Sigmoid colon (tissue), 4 donors: ENCODE measurements around the gene PRSS1.

ENCODE experiments used
- EP300 ChIP-seq, 4 donors: sonication (generic); formaldehyde crosslinking; IDR thresholded peaks; one replicate each; pipeline ENCODE4 v1.6.1; 2017; ENCODE audit warnings: antibody characterized with exemption in 4 of 4
- POLR2A ChIP-seq, 2 donors: fragments of 450-650 bp; IDR thresholded peaks; one replicate each; pipeline ENCODE4 v1.6.1; 2016; ENCODE audit warnings: antibody characterized with exemption in 2 of 2, mild to moderate bottlenecking in 2 of 2, moderate library complexity in 2 of 2
- POLR2AphosphoS5 ChIP-seq, 4 donors: sonication (generic); formaldehyde crosslinking; IDR thresholded peaks; one replicate each; pipeline ENCODE4 v1.6.1; 2017; ENCODE audit warnings: antibody characterized with exemption in 4 of 4
- TF ChIP-seq, protein P1 (sequence below), 4 experiments: fragments of 450-650 bp in 3 of 4; fragments of 200-600 bp in 1 of 4; IDR thresholded peaks; one replicate each; pipeline ENCODE4 v1.5.1; 2016 to 2019; ENCODE audit warnings: antibody characterized with exemption in 4 of 4, mild to moderate bottlenecking in 3 of 4, moderate library complexity in 2 of 4

- TF ChIP-seq POLR2A (IDR thresholded peaks at IDR 0.05) = no peak
- TF ChIP-seq, protein P1, sequence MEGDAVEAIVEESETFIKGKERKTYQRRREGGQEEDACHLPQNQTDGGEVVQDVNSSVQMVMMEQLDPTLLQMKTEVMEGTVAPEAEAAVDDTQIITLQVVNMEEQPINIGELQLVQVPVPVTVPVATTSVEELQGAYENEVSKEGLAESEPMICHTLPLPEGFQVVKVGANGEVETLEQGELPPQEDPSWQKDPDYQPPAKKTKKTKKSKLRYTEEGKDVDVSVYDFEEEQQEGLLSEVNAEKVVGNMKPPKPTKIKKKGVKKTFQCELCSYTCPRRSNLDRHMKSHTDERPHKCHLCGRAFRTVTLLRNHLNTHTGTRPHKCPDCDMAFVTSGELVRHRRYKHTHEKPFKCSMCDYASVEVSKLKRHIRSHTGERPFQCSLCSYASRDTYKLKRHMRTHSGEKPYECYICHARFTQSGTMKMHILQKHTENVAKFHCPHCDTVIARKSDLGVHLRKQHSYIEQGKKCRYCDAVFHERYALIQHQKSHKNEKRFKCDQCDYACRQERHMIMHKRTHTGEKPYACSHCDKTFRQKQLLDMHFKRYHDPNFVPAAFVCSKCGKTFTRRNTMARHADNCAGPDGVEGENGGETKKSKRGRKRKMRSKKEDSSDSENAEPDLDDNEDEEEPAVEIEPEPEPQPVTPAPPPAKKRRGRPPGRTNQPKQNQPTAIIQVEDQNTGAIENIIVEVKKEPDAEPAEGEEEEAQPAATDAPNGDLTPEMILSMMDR (IDR thresholded peaks at IDR 0.05) = no peak
- TF ChIP-seq POLR2AphosphoS5 (IDR thresholded peaks at IDR 0.05) = no peak
- TF ChIP-seq EP300 (IDR thresholded peaks at IDR 0.05) = peak in 1 of 4 donors; percentile 37
These were observed 37.9 kb downstream of the PRSS1 start for GRCh38 chr7:142787034-142787768.
